Measurements from ENCODE around the gene C14orf93. TPM values are rescaled to one million over a fixed set of nuclear protein-coding genes. Genes with fewer than 3 reads are reported as not detected.

The C14orf93 gene
- total RNA-seq: 5.8 and 7.0 TPM in 2 replicates

GRCh38 chr14:23009939-23010726, at the start of gene C14orf93:
TSS of gene C14orf93 (minus strand) at chr14:23010143. CDS start at chr14:22999023, 11,120 bp downstream.

GRCh38 chr14:23056956-23057756, 47.2 kb upstream of the C14orf93 start, which contains the start of gene CDH24:
TSS of gene CDH24 (minus strand) at chr14:23057520. CDS start at chr14:23055733, 1,787 bp downstream.

GRCh38 chr14:23042162-23042965, 32.4 kb upstream of the C14orf93 start, which contains the start of gene PSMB11:
TSS of gene PSMB11 (plus strand) at chr14:23042212. CDS start at chr14:23042226, 14 bp downstream.

GRCh38 chr14:23034498-23035302, 24.8 kb upstream of the C14orf93 start, which contains the start of gene PSMB5:
TSS of gene PSMB5 (minus strand) at chr14:23034900. CDS start at chr14:23034881, 19 bp downstream.

GRCh38 chr14:22982477-22983245, 27.3 kb downstream of the C14orf93 start, which contains the start of gene AJUBA:
TSS of gene AJUBA (minus strand) at chr14:22982551. CDS start at chr14:22982266, 285 bp downstream.

Other genes with a start within 250 kb of the C14orf93 start
- gene OXA1L, start 243.5 kb downstream of the C14orf93 start, total RNA-seq: 37.0 and 39.5 TPM in 2 replicates
- gene SLC7A7, start 194.7 kb downstream of the C14orf93 start, total RNA-seq: 18.2 and 21.4 TPM in 2 replicates
- 23.1 and 56.4 TPM in 2 replicates for gene MRPL52, start 180.3 kb downstream of the C14orf93 start, total RNA-seq
- 326 and 383 TPM in 2 replicates for gene MMP14, start 173.6 kb downstream of the C14orf93 start, total RNA-seq
- gene LRP10, start 138.4 kb downstream of the C14orf93 start, total RNA-seq: 57.1 and 72.7 TPM in 2 replicates
- under 0.01 TPM in 1 of 2 replicates, not detected in the other for gene REM2, start 126.9 kb downstream of the C14orf93 start, total RNA-seq
- gene RBM23, start 91.0 kb downstream of the C14orf93 start, total RNA-seq: 53.1 and 64.0 TPM in 2 replicates
- gene PRMT5, start 80.8 kb downstream of the C14orf93 start, total RNA-seq: 43.1 and 128 TPM in 2 replicates
- 33.7 and 45.9 TPM in 2 replicates for gene HAUS4, start 53.1 kb downstream of the C14orf93 start, total RNA-seq
- gene AJUBA, start 27.6 kb downstream of the C14orf93 start, total RNA-seq: 47.0 and 53.0 TPM in 2 replicates
- 283 and 415 TPM in 2 replicates for gene PSMB5, start 24.8 kb upstream of the C14orf93 start, total RNA-seq
- under 0.01 TPM in 1 of 2 replicates, not detected in the other for gene PSMB11, start 32.1 kb upstream of the C14orf93 start, total RNA-seq
- 6.2 and 10.2 TPM in 2 replicates for gene CDH24, start 47.4 kb upstream of the C14orf93 start, total RNA-seq
- 46.8 and 87.8 TPM in 2 replicates for gene ACIN1, start 85.0 kb upstream of the C14orf93 start, total RNA-seq
- gene C14orf119, start 85.4 kb upstream of the C14orf93 start, total RNA-seq: 38.1 and 57.7 TPM in 2 replicates
- gene CIROP, start 94.8 kb upstream of the C14orf93 start, total RNA-seq: not detected in 2 replicates
- not detected in 2 replicates for gene CEBPE, start 109.1 kb upstream of the C14orf93 start, total RNA-seq
- gene SLC7A8, start 173.5 kb upstream of the C14orf93 start, total RNA-seq: under 0.01 and 1.4 TPM in 2 replicates
- gene RNF212B, start 227.8 kb upstream of the C14orf93 start, total RNA-seq: not detected in 2 replicates